KBM-7 (cell line): ENCODE measurements around the gene PATZ1.
A peak's percentile ranks its signal among the peaks of the same experiment; 100 is the strongest.
"Not testable (repeated sequence)": the region's sequence is repeated elsewhere in the genome, so short reads cannot be mapped to it uniquely, and the experiment has no call there.

Source experiments
- DNase-seq: peaks from one replicate; pipeline ENCODE4 v3.0.0-alpha.2; 2015
- in situ Hi-C: fragments of 300-500 bp; cut with MboI; formaldehyde crosslinking; loops from 2 replicates; pipeline ENCODE4 v1.14.3; 2020; ENCODE audit warnings: low sequenced_read_pairs, low pct_unique_long_range_greater_than_20kb, mixed read lengths

PATZ1 gene, protein sequence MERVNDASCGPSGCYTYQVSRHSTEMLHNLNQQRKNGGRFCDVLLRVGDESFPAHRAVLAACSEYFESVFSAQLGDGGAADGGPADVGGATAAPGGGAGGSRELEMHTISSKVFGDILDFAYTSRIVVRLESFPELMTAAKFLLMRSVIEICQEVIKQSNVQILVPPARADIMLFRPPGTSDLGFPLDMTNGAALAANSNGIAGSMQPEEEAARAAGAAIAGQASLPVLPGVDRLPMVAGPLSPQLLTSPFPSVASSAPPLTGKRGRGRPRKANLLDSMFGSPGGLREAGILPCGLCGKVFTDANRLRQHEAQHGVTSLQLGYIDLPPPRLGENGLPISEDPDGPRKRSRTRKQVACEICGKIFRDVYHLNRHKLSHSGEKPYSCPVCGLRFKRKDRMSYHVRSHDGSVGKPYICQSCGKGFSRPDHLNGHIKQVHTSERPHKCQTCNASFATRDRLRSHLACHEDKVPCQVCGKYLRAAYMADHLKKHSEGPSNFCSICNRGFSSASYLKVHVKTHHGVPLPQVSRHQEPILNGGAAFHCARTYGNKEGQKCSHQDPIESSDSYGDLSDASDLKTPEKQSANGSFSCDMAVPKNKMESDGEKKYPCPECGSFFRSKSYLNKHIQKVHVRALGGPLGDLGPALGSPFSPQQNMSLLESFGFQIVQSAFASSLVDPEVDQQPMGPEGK

DNA sequence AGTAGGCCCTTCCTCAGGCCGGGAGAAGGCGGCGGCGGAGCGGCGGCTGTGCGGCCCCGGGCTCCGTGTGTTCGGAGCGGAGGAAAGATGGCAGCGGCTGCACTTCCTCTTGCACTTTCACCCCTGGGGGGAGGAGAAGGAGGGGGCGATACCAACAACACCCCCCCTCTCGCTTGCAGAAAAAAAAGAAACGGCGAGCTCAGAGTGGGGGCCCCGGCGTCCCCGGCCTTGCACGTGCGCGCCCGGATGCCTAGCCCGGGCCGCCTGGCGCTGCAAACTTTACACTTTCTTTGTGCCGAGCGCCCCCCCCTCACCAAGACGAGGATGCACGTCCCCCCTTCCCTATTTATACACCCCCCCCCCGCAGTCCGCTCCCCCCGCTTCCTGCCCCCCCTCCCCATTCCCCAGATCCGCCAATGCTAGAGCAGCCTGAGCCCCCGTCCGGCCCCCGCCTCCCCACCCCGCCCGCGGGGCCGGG, at the start of gene PATZ1:
Gene PATZ1, minus strand, starts transcription at position 92 of the 478 bp plus-strand sequence. CDS start 744 bp downstream, outside the sequence.
- peak; percentile 89 for DNase-seq
- in situ Hi-C loops, result no loop called here

DNA sequence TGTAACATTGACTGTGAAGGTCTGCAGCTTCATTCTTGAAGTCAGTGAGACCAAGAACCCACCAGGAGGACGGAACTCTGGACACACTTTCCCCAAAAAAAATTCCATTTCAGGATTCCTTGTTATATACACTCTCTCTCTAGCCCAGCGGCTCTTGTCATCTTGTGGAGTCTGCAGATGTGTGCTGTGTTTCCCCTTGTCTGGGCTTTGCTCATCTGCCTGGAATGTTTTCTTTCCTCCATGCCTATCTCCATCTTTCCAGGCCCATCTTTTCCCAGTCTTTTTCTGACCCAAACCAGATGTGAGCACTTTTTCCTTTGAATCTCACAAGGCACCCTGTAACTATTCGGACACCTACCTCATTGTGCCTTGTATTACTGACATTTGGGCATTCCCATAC, 48.2 kb upstream of the PATZ1 start:
- DNase-seq, result no peak
- in situ Hi-C loops, result no loop called here

DNA sequence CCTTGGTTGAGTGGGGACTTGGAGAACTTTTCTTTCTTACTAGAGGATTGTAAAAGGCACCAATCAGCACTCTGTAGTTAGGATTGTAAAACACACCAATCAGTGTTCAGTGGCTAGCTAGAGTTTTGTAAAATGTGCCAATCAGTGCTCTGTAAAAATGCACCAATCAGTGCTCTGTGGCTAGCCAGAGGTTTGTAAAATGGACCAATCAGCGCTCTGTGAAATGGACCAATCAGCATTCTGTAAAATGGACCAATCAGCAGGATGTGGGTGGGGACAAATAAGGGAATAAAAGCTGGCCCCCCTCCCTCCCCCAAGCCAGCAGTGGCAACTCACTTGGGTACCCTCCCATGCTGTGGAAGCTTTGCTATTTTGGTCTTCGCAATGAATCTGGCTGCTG, 47.7 kb upstream of the PATZ1 start:
- no peak for DNase-seq
- in situ Hi-C loops, result no loop called here

DNA sequence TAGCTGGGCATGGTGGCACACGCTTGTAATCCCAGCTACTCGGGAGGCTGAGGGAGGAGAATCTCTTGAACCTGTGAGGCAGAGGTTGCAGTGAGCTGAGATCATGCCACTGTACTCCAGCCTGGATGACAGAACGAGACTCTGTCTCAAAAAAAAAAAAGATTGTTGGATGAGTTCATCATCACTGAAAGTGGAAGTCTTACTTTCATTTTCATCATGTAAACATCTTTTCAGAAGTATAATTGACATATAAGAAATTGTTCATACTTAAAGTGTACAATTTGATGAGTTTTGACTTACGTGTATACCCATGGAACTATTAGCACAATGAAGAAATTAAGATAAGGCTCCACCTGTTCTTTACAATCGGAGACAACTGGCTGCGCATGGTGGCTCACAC, 32.5 kb upstream of the PATZ1 start:
- DNase-seq, in situ Hi-C loops: not testable (repeated sequence)

GRCh38 chr22:31378123-31378522, 32.0 kb upstream of the PATZ1 start:
- in situ Hi-C loops, result no loop called here
- no peak for DNase-seq

DNA sequence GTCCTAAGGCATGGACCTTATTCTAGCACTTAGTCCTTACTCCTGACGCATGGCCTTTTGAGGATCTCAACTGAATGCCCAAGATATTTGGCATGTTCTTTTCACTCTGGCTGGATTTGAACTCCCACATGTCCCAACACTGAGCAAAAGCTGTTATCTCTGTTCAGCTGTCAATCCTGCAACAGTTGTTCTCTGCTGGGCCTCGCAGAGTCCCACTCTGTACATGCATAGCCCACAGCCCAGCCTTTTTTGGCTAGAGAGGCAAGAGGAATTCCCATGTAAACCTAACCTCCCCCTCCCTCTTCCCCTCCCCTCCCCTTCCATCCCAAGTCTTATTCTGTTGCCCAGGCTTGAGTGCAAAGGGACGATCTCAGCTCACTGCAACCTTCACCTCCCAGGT, 31.5 kb upstream of the PATZ1 start:
- in situ Hi-C loops, result no loop called here
- DNase-seq, result no peak

GRCh38 chr22:31367426-31367825, 21.3 kb upstream of the PATZ1 start:
- in situ Hi-C loops, result no loop called here
- no peak for DNase-seq

DNA sequence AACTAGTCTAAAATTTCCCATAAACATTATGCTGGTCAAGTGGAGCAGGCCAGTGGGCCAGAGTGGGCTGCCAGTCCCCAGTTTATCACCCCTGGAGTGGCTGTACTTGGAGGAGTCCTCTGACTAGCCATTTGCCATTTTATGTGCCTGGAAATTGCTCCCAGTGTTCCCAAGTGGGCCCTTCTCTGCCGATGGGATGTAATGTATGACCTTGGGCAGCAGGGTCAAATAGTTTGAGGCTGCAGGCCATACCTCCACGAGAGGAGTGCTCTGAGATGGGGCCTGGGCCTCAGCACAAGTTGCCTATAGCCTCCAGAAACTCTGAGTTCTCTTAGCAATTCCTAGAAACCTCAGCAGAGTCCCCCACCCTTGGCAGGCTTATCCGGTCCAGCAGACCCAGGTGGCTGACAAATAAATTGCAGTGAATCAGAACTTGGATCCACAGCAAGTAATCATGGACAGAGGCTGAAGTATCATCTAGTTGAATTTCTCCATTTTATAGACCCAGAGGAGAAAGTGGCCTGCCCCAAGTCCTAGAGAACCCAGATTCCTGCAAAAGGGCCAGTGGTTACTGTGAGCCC, 17.8 kb upstream of the PATZ1 start:
- in situ Hi-C loops, result no loop called here
- DNase-seq, result no peak

DNA sequence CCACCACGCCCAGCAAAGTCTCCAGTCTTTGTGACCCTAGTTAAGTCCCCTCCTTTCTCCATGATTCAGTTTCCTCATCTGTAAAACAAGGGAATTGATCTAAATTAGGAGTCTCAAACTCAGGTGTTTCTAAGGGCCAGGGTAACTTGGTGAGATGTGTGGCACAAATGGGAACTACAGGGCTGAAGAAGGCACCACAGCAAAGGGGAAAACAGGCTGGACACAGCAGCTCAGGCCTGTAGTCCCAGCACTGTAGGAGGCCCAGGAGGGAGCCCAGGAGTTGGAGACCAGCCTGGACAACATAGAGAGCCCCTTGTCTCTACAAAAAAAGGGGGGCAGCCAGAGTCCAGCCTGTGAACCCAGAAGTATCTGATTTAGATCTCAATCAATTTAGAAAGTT, 15.6 kb upstream of the PATZ1 start:
- in situ Hi-C loops, result no loop called here

DNA sequence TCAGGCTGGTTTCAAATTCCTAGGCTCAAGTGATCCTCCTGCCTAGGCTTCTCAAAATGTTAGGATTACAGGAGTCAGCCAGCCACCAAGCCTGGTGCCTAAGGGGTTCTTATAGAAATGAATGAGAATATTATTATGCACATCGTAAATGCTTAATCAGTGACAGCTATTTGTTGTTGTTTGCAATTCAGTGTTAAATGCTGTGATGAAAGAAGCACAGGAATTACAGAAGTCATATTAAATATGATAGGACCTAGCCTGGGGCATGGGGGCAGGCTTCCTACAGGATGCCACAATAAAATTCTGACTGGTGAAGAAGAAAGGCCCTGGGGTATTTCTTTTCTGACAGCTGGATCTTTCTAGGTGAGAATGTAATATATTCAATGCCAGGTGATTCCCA, 13.9 kb upstream of the PATZ1 start:
- no peak for DNase-seq
- in situ Hi-C loops, result no loop called here

More for the DNA sequence above, 15.6 kb upstream of the PATZ1 start:
- DNase-seq, result no peak

- in situ Hi-C loops, result no loop called here
- DNase-seq, result no peak
Measured at GRCh38 chr22:31354515-31354914, 8.4 kb upstream of the PATZ1 start.

DNA sequence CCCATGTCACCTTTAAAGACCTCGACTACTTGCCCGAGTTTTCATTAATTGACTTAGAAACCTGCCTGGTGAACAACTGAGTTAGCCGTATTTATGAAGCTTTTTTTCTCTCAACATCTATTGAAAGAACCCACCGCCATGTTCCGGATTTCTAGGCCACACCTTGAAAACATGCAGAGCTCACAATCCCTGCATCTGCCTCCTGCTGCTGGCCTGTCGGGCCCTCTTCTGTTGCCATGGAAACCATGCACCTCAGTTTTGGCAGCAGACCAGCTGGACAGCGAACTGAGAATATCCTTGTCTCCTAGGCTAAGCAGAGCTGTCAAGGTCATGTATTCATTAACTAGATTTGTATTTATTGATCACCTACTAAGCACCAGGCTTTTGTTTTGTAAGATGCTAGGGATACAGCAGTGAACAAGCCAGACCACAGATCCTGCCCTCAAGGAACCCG, 4.3 kb upstream of the PATZ1 start:
- DNase-seq, result peak; percentile 22
- in situ Hi-C loops, result no loop called here

- in situ Hi-C loops, result no loop called here
- DNase-seq, result no peak
Measured at GRCh38 chr22:31349960-31350359, 3.8 kb upstream of the PATZ1 start.

GRCh38 chr22:31348766-31349165, 2.6 kb upstream of the PATZ1 start:
- in situ Hi-C loops, result no loop called here
- DNase-seq, result no peak

DNA sequence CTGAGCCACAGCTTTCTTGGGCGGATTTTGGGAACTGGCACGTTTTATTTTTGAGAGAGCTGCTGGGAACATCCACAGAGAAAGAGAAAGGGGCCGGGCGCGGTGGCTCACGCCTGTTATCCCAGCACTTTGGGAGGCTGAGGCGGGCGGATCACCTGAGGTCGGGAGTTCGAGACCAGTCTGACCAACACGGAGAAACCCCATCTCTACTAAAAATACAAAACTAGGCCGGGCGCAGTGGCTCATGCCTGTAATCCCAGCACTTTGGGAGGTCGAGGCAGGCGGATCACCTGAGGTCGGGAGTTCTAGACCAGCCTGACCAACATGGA, 1.8 kb upstream of the PATZ1 start:
- DNase-seq, in situ Hi-C loops: not testable (repeated sequence)

DNA sequence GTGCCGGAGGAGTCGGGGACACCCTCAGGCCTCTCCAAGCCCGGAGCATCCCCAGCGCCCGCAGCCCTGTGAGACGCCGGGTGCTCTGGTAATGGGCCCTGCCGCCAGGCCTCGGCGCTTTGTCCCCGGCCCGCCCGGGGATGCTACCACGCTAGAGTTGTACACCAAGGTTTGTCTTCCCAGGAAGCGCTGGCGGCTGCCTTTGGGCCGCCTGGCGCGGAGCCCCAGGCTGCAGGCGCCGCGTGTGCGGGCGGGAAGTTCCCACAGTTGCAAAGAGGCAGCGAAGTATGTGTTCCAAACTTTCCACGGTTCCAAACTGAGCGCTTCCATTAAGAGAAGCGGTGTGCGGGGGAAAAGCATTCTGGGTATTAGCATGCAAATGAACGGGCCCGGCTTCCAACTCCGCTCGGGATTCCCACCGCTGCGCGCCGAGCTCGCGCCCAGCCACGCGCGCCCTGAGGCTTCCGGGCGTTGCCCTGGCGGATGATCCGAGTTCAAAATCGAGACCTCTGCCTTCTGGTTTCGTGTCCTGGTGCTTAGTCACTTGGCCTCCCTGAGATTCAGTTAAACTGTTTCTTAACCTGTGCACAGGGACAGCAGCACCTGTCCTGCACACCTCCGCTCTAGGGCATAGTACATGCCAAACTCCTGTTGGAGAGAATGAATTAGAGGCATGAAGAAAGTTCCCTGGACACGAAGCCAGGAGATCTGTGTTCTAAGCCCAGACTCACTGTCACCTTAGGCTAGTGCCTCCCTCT, 1.3 kb upstream of the PATZ1 start:
- peak; percentile 79 for DNase-seq
- in situ Hi-C loops, result no loop called here

- peak; percentile 70 for DNase-seq
Measured at GRCh38 chr22:31346733-31347250, 646 bp upstream of the PATZ1 start.

GRCh38 chr22:31345331-31346254, 553 bp downstream of the PATZ1 start:
- in situ Hi-C loops, result no loop called here
- peak; percentile 85 for DNase-seq

More at GRCh38 chr22:31346733-31347250, 646 bp upstream of the PATZ1 start:
- in situ Hi-C loops, result no loop called here
